MG63 (cell line): ENCODE results near the gene CORO1C. TPM values are rescaled to one million over a fixed set of nuclear protein-coding genes. Genes with fewer than 3 reads are reported as not detected.
A peak's percentile ranks its signal among the peaks of the same experiment; 100 is the strongest.
"Not testable (repeated sequence)": the region's sequence is repeated elsewhere in the genome, so short reads cannot be mapped to it uniquely, and the experiment has no call there.

Experiments
- DNase-seq: peaks from one replicate; pipeline ENCODE4 v3.0.0-alpha.2; 2020
- H3K27me3 ChIP-seq: fragments of 250-450 bp; sonication (Bioruptor Pico); 2 replicates; pipeline ENCODE4 v1.5.1; 2020; ENCODE audit warnings: mild to moderate bottlenecking, moderate library complexity
- H3K36me3 ChIP-seq: fragments of 250-450 bp; sonication (Bioruptor Pico); 2 replicates; pipeline ENCODE4 v1.5.1; 2020; ENCODE audit warnings: mild to moderate bottlenecking, moderate library complexity
- H3K4me3 ChIP-seq: fragments of 250-450 bp; sonication (Bioruptor Pico); 2 replicates; pipeline ENCODE4 v1.5.1; 2020; ENCODE audit warnings: mild to moderate bottlenecking, moderate library complexity
- H3K9me3 ChIP-seq: fragments of 250-450 bp; sonication (Bioruptor Pico); 2 replicates; pipeline ENCODE4 v1.5.1; 2020; ENCODE audit warnings: mild to moderate bottlenecking, moderate library complexity
- total RNA-seq: library from RNA; depleted of rRNA; stranded (reverse); fragments of >200 nt; shearing (Covaris generic); gene quantifications from 2 replicates; pipeline ENCODE4 v1.2.3, GENCODE V29; 2014; ENCODE audit warnings: low replicate concordance

Gene CORO1C
- total RNA-seq, 1 experiment from 2014 or later: 229 TPM

- no peak for DNase-seq
- H3K4me3 ChIP-seq: no peak overlapping the region
- no peaks in the 10 kb centered on the region for H3K27me3 ChIP-seq
- no peaks in the 10 kb centered on the region for H3K9me3 ChIP-seq
- H3K36me3 ChIP-seq: no peaks in the 10 kb centered on the region
Observed at GRCh38 chr12:108761226-108761625, 29.9 kb upstream of the CORO1C start.

- DNase-seq: no peak
- Histone ChIP-seq H3K4me3 (no peak overlapping the region), H3K27me3 (no peaks in the 10 kb centered on the region), H3K36me3 (no peaks in the 10 kb centered on the region), H3K9me3 (no peaks in the 10 kb centered on the region)
Observed at GRCh38 chr12:108759924-108760323, 28.6 kb upstream of the CORO1C start.

- Histone ChIP-seq H3K9me3 (no peaks in the 10 kb centered on the region), H3K36me3 (no peaks in the 10 kb centered on the region), H3K27me3 (no peaks in the 10 kb centered on the region), H3K4me3 (no peak overlapping the region)
- no peak for DNase-seq
Observed at GRCh38 chr12:108757856-108758255, 26.5 kb upstream of the CORO1C start.

GRCh38 chr12:108756421-108756820, 25.1 kb upstream of the CORO1C start:
- H3K27me3 ChIP-seq: no peaks in the 10 kb centered on the region
- DNase-seq: no peak
- no peak overlapping the region for H3K4me3 ChIP-seq
- H3K9me3 ChIP-seq: no peaks in the 10 kb centered on the region
- no peaks in the 10 kb centered on the region for H3K36me3 ChIP-seq

GRCh38 chr12:108755481-108755880, 24.2 kb upstream of the CORO1C start:
- Histone ChIP-seq H3K27me3 (no peaks in the 10 kb centered on the region), H3K36me3 (no peaks in the 10 kb centered on the region), H3K4me3 (no peak overlapping the region), H3K9me3 (no peaks in the 10 kb centered on the region)
- no peak for DNase-seq

GRCh38 chr12:108753976-108754375, 22.7 kb upstream of the CORO1C start:
- H3K27me3 ChIP-seq: no peaks in the 10 kb centered on the region
- H3K36me3 ChIP-seq: no peaks in the 10 kb centered on the region
- no peak for DNase-seq
- H3K9me3 ChIP-seq: no peaks in the 10 kb centered on the region
- no peak overlapping the region for H3K4me3 ChIP-seq

- DNase-seq: no peak
- Histone ChIP-seq H3K27me3 (no peaks in the 10 kb centered on the region), H3K9me3 (no peaks in the 10 kb centered on the region), H3K36me3 (no peaks in the 10 kb centered on the region), H3K4me3 (no peak overlapping the region)
Observed at GRCh38 chr12:108752387-108752786, 21.1 kb upstream of the CORO1C start.

- DNase-seq: no peak
- H3K27me3 ChIP-seq: no peaks in the 10 kb centered on the region
- H3K36me3 ChIP-seq: no peaks in the 10 kb centered on the region
- no peaks in the 10 kb centered on the region for H3K9me3 ChIP-seq
- H3K4me3 ChIP-seq: no peak overlapping the region
Observed at GRCh38 chr12:108751821-108752220, 20.5 kb upstream of the CORO1C start.

GRCh38 chr12:108751003-108751402, 19.7 kb upstream of the CORO1C start:
- not testable (repeated sequence) for H3K9me3 ChIP-seq, H3K27me3 ChIP-seq, DNase-seq, H3K36me3 ChIP-seq, H3K4me3 ChIP-seq

- Histone ChIP-seq H3K9me3 (no peaks in the 10 kb centered on the region), H3K27me3 (no peaks in the 10 kb centered on the region), H3K4me3 (no peak overlapping the region), H3K36me3 (no peaks in the 10 kb centered on the region)
- DNase-seq: peak; percentile 15
Observed at GRCh38 chr12:108750526-108750925, 19.2 kb upstream of the CORO1C start.

GRCh38 chr12:108747563-108747962, 16.2 kb upstream of the CORO1C start:
- DNase-seq: no peak
- H3K27me3 ChIP-seq: no peaks in the 10 kb centered on the region
- no peak overlapping the region for H3K4me3 ChIP-seq
- H3K36me3 ChIP-seq: no peaks in the 10 kb centered on the region
- H3K9me3 ChIP-seq: no peaks in the 10 kb centered on the region

- Histone ChIP-seq H3K4me3 (no peak overlapping the region), H3K9me3 (no peaks in the 10 kb centered on the region), H3K36me3 (no peaks in the 10 kb centered on the region), H3K27me3 (no peaks in the 10 kb centered on the region)
- no peak for DNase-seq
Observed at GRCh38 chr12:108745641-108746040, 14.3 kb upstream of the CORO1C start.

- no peaks in the 10 kb centered on the region for H3K27me3 ChIP-seq
- H3K36me3 ChIP-seq: no peaks in the 10 kb centered on the region
- no peaks in the 10 kb centered on the region for H3K9me3 ChIP-seq
- no peak overlapping the region for H3K4me3 ChIP-seq
- DNase-seq: no peak
Observed at GRCh38 chr12:108744021-108744897, 12.9 kb upstream of the CORO1C start.

- H3K4me3 ChIP-seq: no peak overlapping the region
- no peaks in the 10 kb centered on the region for H3K9me3 ChIP-seq
- no peaks in the 10 kb centered on the region for H3K36me3 ChIP-seq
- no peak for DNase-seq
- no peaks in the 10 kb centered on the region for H3K27me3 ChIP-seq
Observed at GRCh38 chr12:108738170-108738569, 6.9 kb upstream of the CORO1C start.

GRCh38 chr12:108735855-108736254, 4.5 kb upstream of the CORO1C start:
- no peaks in the 10 kb centered on the region for H3K9me3 ChIP-seq
- peaks cover 1% of the 10 kb centered on the region; the same call in 1 of the 2 replicates for H3K36me3 ChIP-seq
- no peaks in the 10 kb centered on the region for H3K27me3 ChIP-seq
- no peak for DNase-seq
- no peak overlapping the region for H3K4me3 ChIP-seq

- no peak overlapping the region for H3K4me3 ChIP-seq
- peak; percentile 85 for DNase-seq
- H3K9me3 ChIP-seq: no peaks in the 10 kb centered on the region
- H3K36me3 ChIP-seq: peaks cover 7% of the 10 kb centered on the region
- no peaks in the 10 kb centered on the region for H3K27me3 ChIP-seq
Observed at GRCh38 chr12:108734200-108734906, 3.0 kb upstream of the CORO1C start.

- peaks cover 14% of the 10 kb centered on the region for H3K36me3 ChIP-seq
- not testable (repeated sequence) for H3K27me3 ChIP-seq, H3K9me3 ChIP-seq, DNase-seq, H3K4me3 ChIP-seq
Observed at GRCh38 chr12:108733230-108733531, 1.9 kb upstream of the CORO1C start.
